GM12878 (cell line): ENCODE measurements around the gene CNPY1. TPM values are rescaled to one million over a fixed set of nuclear protein-coding genes. Genes with fewer than 3 reads are reported as not detected.

Source experiments
- ATAC-seq: fragments of 200-7000 bp; cut with Tn5 transposase; 3 replicates; pipeline ENCODE4 v1.9.1; 2020; ENCODE audit warnings: mild to moderate bottlenecking, moderate library complexity
- BruUV-seq: library from RNA; stranded (reverse); fragments of 400-500 nt; replicated peaks from 2 replicates; lab custom pipeline; 2021; lab: Mats Ljungman, UMichigan
- CTCF ChIA-PET: fragments of 300-600 bp; sonication (Branson Sonifier 250); formaldehyde crosslinking; extraction: SDS; loops from one replicate; lab custom pipeline; 2021; ENCODE audit warnings: inconsistent platforms; lab: Yijun Ruan, JAX
- POLR2A ChIA-PET: fragments of 350-600 bp; formaldehyde crosslinking; extraction: SDS; loops from one replicate; lab custom pipeline; 2021; ENCODE audit warnings: inconsistent platforms; lab: Charles Lee
- RAD21 ChIA-PET: fragments of 300-600 bp; sonication (Branson Sonifier 250); formaldehyde crosslinking; loops from one replicate; lab custom pipeline; 2023; ENCODE audit warnings: antibody characterized with exemption; ENCODE audit not compliant: unreplicated experiment; lab: Charles Lee
- SMC1A ChIA-PET: fragments of 300-600 bp; sonication (Branson Sonifier 250); formaldehyde crosslinking; loops from one replicate; lab custom pipeline; 2023; ENCODE audit not compliant: unreplicated experiment, uncharacterized antibody; lab: Charles Lee
- DNase-seq: peaks from one replicate; pipeline ENCODE4 v3.0.0-alpha.2; 2011; ENCODE audit warnings: low read depth, low spot score
- FAIRE-seq: peaks from 3 replicates; lab custom pipeline; 2011; peaks lifted over from hg19 to GRCh38; lab: Jason Lieb, UNC
- H2AFZ ChIP-seq: 2 replicates; pipeline ENCODE4 v1.6.0; 2011; ENCODE audit warnings: low read depth, low read length, control low read depth; ENCODE audit not compliant: control insufficient read depth
- H3K27ac ChIP-seq: 2 replicates; pipeline ENCODE4 v1.5.1; 2011; ENCODE audit warnings: control low read depth; ENCODE audit not compliant: control insufficient read depth, insufficient read depth
- H3K27me3 ChIP-seq, 2 experiments: replicated peaks in 1 of 2; 2 replicates each; pipeline versions ENCODE4 v1.6.0 to v1.6.1; 2011; ENCODE audit warnings: low read length in 1 of 2; ENCODE audit not compliant: control insufficient read depth in 2 of 2, insufficient read depth in 2 of 2
- H3K36me3 ChIP-seq, 2 experiments: 2 replicates each; pipeline ENCODE4 v1.5.1; 2011; ENCODE audit warnings: low read length in 1 of 2; ENCODE audit not compliant: control insufficient read depth in 2 of 2, insufficient read depth in 2 of 2
- H3K4me1 ChIP-seq: 2 replicates; pipeline ENCODE4 v1.6.1; 2011; ENCODE audit warnings: mild to moderate bottlenecking, low read length, moderate library complexity, mixed read lengths; ENCODE audit not compliant: control insufficient read depth, insufficient read depth
- H3K4me2 ChIP-seq: 2 replicates; pipeline ENCODE4 v1.6.0; 2011; ENCODE audit warnings: control low read depth; ENCODE audit not compliant: control insufficient read depth, insufficient read depth
- H3K4me3 ChIP-seq: fragments of 200-600 bp; sonication (generic); 2 replicates; pipeline ENCODE4 v1.5.1; 2016
- H3K79me2 ChIP-seq: 2 replicates; pipeline ENCODE4 v1.6.0; 2011; ENCODE audit warnings: low read length; ENCODE audit not compliant: control insufficient read depth, insufficient read depth
- H3K9ac ChIP-seq: 2 replicates; pipeline ENCODE4 v1.8.0; 2011; ENCODE audit warnings: low read length, control low read depth, mixed read lengths; ENCODE audit not compliant: control insufficient read depth, insufficient read depth
- H3K9me3 ChIP-seq: replicated peaks from 3 replicates; pipeline ENCODE4 v1.5.1; 2011; ENCODE audit warnings: mild to moderate bottlenecking, low read length; ENCODE audit not compliant: control insufficient read depth, insufficient read depth
- H4K20me1 ChIP-seq: 2 replicates; pipeline ENCODE4 v1.6.0; 2011; ENCODE audit not compliant: control insufficient read depth, insufficient read depth
- SUZ12 ChIP-seq: fragments of 200-600 bp; sonication (generic); IDR thresholded peaks from one replicate; pipeline ENCODE4 v1.6.1; 2018; ENCODE audit warnings: antibody characterized with exemption, mild to moderate bottlenecking; ENCODE audit not compliant: unreplicated experiment
- WGBS: methylation state at CpG from one replicate; pipeline ENCODE4 v1.1.6; 2016; ENCODE audit warnings: low lambda C conversion rate; ENCODE audit not compliant: insufficient replicate concordance, insufficient coverage; ENCODE audit errors: missing lambda C conversion rate; 5-methylcytosine and 5-hydroxymethylcytosine counted together
- in situ Hi-C: fragments of 300-500 bp; cut with MboI; formaldehyde crosslinking; loops from 9 replicates; pipeline ENCODE4 v1.14.3; 2018; ENCODE audit warnings: mixed read lengths
- intact Hi-C: fragments of 100-400 bp; cut with micrococcal nuclease; formaldehyde crosslinking; loops from one replicate; pipeline ENCODE4 v1.14.2; 2022; ENCODE audit not compliant: unreplicated experiment
- polyA plus RNA-seq, 11 experiments: library from polyadenylated mRNA; depleted of rRNA in 4 of 11; unstranded in 6 of 11; stranded (reverse) in 5 of 11; fragments of >200 nt; fragmentation: Nextera tagmentation in 4 of 11; fragmentation: Illumina TruSeq in 1 of 11; extraction: Ambion mirVana in 4 of 11; extraction: Trizol in 1 of 11; gene quantifications; 1 replicate in 1 of 11; 2 replicates in 10 of 11; pipeline versions ENCODE4 v1.2.1 to v1.2.3, GENCODE V29; 2011 to 2016; ENCODE audit warnings: inconsistent platforms in 2 of 11, missing spikeins in 2 of 11, low read depth in 1 of 11
- total RNA-seq, 4 experiments: library from RNA; depleted of rRNA in 3 of 4; stranded (reverse); fragments of >200 nt in 3 of 4; fragmentation: Illumina TruSeq in 1 of 4; extraction: Trizol in 1 of 4; gene quantifications; 2 replicates each; pipeline versions ENCODE4 v1.2.1 to v1.2.3, GENCODE V29; 2013 to 2021
- TF ChIP-seq, protein P1 (sequence below): fragments of 450-650 bp; IDR thresholded peaks from 2 replicates; pipeline ENCODE4 v1.6.1; 2017; ENCODE audit warnings: mild to moderate bottlenecking, moderate library complexity

Gene CNPY1
- total and polyA plus RNA-seq, 10 of the 15 experiments (the other 5 are each of a cell fraction or from before 2014, with no cell fraction given) = not detected

DNA sequence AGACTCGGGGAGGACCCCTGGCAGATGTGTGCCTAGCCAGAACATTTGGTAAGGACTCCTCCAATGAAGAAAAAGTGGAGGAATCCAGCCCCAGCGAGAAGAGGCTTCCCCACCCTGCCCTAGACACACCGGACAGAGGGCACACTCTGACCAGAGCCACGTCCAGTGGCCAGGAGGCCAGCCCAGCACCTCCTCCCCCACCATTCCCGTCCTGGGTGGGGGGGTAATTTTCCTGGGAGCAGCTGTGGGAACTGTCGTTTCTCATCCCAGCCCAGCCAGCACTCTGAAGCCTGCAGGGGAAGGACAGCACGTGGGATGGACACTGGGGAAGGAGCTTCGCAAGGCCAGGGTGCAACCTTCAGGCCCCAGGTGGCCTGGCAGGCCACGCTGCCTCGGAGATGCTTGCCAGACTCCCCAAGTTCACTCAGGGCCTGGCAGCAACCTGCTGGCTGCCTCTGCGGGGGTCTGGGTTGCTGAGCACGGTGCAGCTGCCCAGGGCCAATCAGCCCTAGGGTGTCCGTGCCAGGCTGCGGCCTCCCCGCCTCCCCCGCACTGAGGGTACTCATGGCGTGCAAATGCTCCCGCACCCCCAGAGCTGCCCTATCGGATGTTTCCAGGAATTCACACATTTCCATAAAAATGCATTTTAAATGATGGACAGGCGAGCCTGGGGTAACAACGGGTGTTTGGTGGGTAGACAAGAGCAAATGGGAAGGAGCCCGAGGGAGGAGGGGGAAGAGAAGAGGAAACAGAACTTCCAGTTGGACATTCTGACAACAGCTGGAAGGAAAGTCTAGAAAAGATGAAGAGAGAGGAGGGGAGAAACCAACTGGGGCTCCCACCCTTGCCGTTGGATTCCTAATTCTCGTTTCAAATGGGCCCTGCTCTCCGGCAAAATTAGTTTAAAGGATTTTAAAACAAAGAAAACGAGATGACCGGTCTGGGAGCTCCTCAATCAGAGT lies 90.3 kb downstream of the CNPY1 start:
- ChIA-PET CTCF (interaction anchor here (0.7 kb wide), 1 partner anchor 22 kb away, joined by 3 read pairs; no protein-coding TSS in a partner anchor), POLR2A (no interaction called here), RAD21 (no interaction called here), SMC1A (no interaction called here)
- Histone ChIP-seq H3K9me3 (no peaks in the 10 kb centered on the region; the same call in 2 of the 3 replicates), H3K36me3 (no peaks in the 10 kb centered on the region), H3K27ac (no peak overlapping the region), H3K4me1 (no peaks in the 10 kb centered on the region), H3K27me3 (peaks cover 26 to 32% of the 10 kb centered on the region in 2 experiments), H4K20me1 (no peaks in the 10 kb centered on the region), H3K9ac (no peak overlapping the region), H3K4me3 (no peak overlapping the region), H2AFZ (no peak overlapping the region), H3K4me2 (no peak overlapping the region), H3K79me2 (no peaks in the 10 kb centered on the region)
- FAIRE-seq = no peak
- DNase-seq = no peak
- BruUV-seq = no TSS peak
- 9% methylated on average over 27 of the region's 27 CpGs for WGBS
- intact Hi-C loops (no loop called here), in situ Hi-C loops (no loop called here)
- TF ChIP-seq SUZ12 = peak; percentile 42
- TF ChIP-seq, protein P1, sequence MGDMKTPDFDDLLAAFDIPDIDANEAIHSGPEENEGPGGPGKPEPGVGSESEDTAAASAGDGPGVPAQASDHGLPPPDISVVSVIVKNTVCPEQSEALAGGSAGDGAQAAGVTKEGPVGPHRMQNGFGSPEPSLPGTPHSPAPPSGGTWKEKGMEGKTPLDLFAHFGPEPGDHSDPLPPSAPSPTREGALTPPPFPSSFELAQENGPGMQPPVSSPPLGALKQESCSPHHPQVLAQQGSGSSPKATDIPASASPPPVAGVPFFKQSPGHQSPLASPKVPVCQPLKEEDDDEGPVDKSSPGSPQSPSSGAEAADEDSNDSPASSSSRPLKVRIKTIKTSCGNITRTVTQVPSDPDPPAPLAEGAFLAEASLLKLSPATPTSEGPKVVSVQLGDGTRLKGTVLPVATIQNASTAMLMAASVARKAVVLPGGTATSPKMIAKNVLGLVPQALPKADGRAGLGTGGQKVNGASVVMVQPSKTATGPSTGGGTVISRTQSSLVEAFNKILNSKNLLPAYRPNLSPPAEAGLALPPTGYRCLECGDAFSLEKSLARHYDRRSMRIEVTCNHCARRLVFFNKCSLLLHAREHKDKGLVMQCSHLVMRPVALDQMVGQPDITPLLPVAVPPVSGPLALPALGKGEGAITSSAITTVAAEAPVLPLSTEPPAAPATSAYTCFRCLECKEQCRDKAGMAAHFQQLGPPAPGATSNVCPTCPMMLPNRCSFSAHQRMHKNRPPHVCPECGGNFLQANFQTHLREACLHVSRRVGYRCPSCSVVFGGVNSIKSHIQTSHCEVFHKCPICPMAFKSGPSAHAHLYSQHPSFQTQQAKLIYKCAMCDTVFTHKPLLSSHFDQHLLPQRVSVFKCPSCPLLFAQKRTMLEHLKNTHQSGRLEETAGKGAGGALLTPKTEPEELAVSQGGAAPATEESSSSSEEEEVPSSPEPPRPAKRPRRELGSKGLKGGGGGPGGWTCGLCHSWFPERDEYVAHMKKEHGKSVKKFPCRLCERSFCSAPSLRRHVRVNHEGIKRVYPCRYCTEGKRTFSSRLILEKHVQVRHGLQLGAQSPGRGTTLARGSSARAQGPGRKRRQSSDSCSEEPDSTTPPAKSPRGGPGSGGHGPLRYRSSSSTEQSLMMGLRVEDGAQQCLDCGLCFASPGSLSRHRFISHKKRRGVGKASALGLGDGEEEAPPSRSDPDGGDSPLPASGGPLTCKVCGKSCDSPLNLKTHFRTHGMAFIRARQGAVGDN = no peak
- no peak for ATAC-seq
